NCI-H345 (cell line): ENCODE data around the gene MX2.
"Not testable (repeated sequence)": the region's sequence is repeated elsewhere in the genome, so short reads cannot be mapped to it uniquely, and the experiment has no call there.

Source experiments
- DNase-seq: peaks from one replicate; lab custom pipeline; 2025; lab: John Stamatoyannopoulos, UW

MX2 gene, protein sequence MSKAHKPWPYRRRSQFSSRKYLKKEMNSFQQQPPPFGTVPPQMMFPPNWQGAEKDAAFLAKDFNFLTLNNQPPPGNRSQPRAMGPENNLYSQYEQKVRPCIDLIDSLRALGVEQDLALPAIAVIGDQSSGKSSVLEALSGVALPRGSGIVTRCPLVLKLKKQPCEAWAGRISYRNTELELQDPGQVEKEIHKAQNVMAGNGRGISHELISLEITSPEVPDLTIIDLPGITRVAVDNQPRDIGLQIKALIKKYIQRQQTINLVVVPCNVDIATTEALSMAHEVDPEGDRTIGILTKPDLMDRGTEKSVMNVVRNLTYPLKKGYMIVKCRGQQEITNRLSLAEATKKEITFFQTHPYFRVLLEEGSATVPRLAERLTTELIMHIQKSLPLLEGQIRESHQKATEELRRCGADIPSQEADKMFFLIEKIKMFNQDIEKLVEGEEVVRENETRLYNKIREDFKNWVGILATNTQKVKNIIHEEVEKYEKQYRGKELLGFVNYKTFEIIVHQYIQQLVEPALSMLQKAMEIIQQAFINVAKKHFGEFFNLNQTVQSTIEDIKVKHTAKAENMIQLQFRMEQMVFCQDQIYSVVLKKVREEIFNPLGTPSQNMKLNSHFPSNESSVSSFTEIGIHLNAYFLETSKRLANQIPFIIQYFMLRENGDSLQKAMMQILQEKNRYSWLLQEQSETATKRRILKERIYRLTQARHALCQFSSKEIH

DNA sequence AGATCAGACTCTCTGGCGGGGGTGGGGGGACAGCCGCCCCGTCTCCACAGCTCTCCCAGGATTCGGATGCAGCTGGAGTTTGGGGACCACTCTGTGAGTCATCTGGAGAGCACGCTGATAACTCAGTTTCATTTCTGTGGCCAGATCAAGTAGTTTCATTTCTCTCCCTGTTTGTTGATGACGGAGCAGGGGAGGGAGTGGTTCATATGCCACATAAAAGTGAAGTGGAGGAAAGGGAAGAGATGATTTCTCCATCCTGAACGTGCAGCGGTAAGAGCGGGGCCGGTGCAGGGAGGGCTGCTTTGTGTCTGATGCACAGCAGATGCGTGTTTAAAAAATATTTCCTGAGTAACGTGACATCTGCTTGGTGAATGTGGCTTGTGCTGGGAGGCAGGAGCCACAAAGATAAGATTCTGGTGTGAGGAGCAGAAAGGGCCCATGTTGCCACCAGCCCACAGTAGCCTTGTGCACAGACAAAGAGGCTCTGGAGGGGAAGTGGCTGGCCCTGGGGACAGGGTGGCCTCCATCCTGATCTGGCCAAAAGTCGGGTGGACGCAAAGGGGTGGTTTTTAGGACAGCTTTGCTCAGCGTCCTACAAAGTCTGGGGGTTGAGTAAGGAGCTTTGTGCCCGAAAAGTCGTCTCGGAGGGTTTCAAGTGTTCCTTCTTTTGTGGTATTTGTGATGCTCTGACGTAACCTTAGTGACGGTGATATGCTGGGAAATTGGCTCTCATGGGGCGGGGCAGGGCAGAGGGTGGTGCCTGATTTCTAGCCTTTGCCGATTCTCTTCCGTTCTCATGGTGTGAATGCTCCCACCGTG is at the start of gene MX2:
Gene MX2, plus strand, starts transcription at position 242 of the 819 bp plus-strand sequence. CDS start 14,880 bp downstream, outside the sequence.
- no peak for DNase-seq

GRCh38 chr21:41313285-41314164 is 48.3 kb upstream of the MX2 start:
- DNase-seq, result not testable (repeated sequence)

- DNase-seq, result no peak
Measured at GRCh38 chr21:41315726-41316125, 46.1 kb upstream of the MX2 start.

DNA sequence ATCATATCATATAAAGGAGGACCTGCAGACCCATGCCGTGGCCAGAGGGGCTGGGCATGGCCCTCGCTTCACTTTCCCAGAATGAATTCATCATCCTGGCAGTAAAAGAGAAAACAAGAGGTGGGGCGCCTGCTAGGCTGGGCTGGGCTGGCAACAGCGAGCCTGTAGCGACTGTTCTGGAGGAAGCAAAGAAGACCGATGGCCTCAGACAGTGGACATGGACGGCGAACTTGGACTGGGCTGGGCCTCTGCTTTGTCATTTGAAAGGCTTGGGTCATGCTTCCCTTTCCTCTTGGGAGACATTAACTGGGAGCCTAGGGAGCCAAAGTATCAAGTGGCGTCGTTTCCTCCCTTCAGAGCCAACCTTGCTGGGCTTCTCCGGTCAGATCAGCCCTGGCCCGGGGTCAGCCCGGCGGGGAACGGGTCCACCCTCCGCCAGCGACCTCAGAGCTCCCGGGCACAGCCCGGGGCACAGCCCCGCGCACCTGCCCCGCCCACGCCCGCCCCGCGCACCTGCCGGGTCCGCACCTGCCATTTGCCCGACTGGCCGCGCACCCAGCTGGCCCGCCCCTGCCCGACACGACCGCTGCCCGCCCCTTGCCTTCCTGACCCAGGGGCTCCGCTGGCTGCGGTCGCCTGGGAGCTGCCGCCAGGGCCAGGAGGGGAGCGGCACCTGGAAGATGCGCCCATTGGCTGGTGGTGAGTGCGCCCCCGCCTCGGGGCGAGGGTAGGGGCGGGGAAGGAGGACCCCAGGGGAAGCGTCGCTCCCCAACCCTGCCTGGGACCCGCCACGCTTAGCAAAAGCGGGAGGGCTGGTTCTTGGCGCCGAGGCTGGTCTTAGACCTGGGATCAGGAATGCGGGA is 45.4 kb upstream of the MX2 start, which contains the start of gene FAM3B:
Gene FAM3B, plus strand, starts transcription at position 602 of the 863 bp plus-strand sequence. Its CDS starts 79 bp downstream, at position 681.
- DNase-seq, result peak; percentile 76

DNA sequence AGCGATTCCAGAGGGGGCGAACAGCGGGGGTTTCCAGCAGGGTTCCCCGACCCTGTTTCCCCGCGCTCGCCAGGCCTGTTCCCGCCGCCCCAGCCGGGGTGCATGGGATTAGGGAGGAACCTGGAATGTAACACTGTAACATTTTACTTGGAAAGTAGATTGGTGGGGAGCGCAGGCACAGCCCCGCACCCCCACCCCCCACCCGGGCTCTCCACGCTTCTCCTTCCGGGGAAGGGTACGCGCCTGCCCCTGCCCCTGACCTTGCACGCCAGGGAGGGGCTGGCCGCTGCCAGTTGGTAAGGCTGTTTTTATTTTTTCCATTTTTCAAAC is 44.8 kb upstream of the MX2 start:
- no peak for DNase-seq

DNA sequence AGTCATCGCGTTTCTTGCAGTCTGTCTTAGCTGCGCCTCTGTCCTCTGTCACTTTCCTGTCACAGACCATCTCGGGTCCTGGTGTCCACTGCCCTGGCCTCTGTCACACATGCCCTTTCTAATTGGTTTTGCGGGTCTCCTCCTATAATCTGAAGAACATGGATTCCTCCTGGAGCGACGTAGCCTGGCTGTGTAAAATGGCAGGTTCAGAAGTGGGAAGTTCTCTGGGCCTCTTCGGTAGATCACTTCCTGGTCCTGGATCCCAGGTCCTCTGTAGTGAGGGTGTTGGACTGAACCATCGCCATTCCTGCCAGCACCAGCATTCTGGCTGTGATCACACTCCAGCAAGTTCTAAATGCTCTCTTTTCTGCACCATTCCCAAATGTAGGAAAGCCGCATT is 44.4 kb upstream of the MX2 start:
- peak; percentile 52 for DNase-seq

GRCh38 chr21:41318218-41318617 is 43.6 kb upstream of the MX2 start:
- peak; percentile 63 for DNase-seq

DNA sequence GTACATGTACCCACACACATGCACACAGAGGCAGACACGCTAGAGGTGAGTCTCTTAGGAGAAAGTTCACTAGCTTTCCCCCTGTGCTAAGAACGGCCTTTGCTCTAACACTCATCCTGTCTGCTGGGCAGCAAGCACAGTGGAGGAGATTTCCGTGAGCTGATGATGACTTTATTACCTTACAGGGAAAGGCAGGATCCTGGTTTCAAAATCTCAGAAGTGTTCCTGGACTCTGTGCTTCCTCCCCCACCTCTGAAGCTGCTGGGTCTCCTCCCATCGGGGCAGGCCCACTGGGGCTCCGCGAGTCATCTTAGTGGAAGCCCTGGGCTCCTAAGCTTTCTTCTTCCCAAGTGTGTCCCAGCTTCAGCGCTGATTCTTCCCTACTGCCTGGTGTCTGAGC is 42.6 kb upstream of the MX2 start:
- DNase-seq, result no peak

- DNase-seq, result peak; percentile 91
Measured at GRCh38 chr21:41321211-41321907, 40.5 kb upstream of the MX2 start.

GRCh38 chr21:41321908-41322495 is 39.8 kb upstream of the MX2 start:
- no peak for DNase-seq

- no peak for DNase-seq
Measured at GRCh38 chr21:41322496-41323382, 39.1 kb upstream of the MX2 start.

DNA sequence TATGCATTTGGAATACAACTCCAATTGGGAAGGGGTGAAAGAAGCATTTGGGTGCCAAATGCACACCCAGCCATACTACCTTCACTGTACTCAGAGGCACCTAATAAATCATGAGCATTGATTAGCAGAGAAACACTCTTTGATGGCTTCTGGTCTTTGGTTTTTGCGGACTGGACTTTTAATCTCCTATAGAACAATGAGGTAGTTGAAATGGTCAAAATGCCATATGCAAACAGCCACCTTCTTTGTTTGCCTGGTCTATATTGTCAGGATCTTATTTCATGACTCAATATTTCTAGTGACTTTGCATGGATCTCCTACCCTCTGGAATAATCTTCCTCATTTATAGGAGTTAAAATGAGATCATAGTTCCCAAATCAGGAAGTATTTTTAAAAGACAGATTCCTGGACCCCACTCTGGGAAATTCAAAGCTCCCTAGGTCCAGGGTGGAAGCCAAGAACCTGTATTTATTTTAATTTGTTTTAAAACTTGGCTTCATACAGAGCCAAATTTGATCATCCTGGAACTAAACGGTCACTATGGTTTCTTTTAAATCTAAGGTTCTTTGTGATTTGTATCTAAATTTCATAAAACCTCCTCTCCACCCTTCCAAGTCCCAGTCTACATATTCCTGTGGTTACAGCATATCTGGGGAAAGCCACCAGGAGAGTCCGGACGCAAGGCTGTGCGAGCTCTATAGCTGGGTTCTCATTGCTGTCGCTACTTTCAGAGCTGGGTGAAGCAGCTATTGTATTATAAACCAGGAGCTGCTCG is 36.5 kb upstream of the MX2 start:
- DNase-seq, result no peak

- no peak for DNase-seq
Measured at GRCh38 chr21:41326414-41327080, 35.3 kb upstream of the MX2 start.

- DNase-seq, result no peak
Measured at GRCh38 chr21:41327753-41328152, 34.1 kb upstream of the MX2 start.

GRCh38 chr21:41328660-41329607 is 32.9 kb upstream of the MX2 start:
- DNase-seq, result no peak

- DNase-seq, result no peak
Measured at GRCh38 chr21:41333752-41334151, 28.1 kb upstream of the MX2 start.
